ENCODE results near the gene IRF1. TPM values are rescaled to one million over a fixed set of nuclear protein-coding genes. Genes with fewer than 3 reads are reported as not detected.

IRF1 gene
- total RNA-seq, 1 experiment from 2014 or later = 4.8 TPM

DNA sequence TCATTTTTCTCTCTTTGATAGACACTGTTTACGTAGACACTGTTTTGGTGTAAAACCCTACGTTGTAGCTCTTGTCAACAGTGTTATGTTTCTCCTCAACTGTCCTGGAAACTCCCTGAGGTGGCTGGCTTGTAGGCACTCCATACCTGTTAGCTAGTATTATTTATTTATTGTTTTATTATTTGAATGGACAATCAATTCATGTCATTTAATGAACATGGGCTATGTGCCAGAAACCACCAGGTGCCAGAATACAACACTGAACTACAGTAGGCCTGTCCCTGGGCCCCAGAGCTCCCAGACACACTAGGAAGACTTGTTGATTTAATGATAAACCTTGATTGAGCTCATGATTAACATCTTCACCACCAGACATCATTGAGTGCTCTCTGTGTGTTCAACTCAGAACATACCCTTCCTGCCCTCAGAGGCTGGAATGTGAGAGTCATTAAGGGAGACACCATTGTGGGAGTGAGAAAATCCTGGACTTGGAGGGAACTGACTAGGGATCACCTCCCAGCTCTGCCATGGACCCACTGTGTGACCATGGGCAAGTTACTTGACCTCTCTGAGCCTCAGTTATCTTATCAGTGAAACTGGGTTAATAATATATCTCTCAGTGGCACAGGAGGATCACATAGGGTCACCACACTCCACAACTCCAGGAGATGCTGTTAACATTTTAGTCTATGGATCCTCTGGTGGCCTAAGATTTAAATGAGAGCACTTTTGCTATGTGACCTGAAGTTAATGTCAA lies 19.2 kb downstream of the IRF1 start:
- H3K27me3 ChIP-seq (ENCODE audit: low read length) = no peaks in the 10 kb centered on the region
- H3K4me1 ChIP-seq (ENCODE audit: low read length) = peaks cover 15% of the 10 kb centered on the region
- no peak overlapping the region for H3K9ac ChIP-seq (ENCODE audit: low read length)
- H4K20me1 ChIP-seq (ENCODE audit: insufficient read depth, low read depth, low read length) = no peaks in the 10 kb centered on the region
- H2AFZ ChIP-seq (ENCODE audit: low read length) = no peak overlapping the region
- H3K36me3 ChIP-seq (ENCODE audit: insufficient read depth, low read length) = no peaks in the 10 kb centered on the region
- H3K9me3 ChIP-seq (ENCODE audit: low read length) = no peaks in the 10 kb centered on the region
- H3K4me3 ChIP-seq (ENCODE audit: low read length) = no peak overlapping the region
- no peaks in the 10 kb centered on the region for H3K79me2 ChIP-seq (ENCODE audit: low read length)
- no peaks in the 10 kb centered on the region for H3K9me2 ChIP-seq (replicated peaks; ENCODE audit: insufficient read depth, low read length)
- no peak for DNase-seq
- H3K4me2 ChIP-seq (ENCODE audit: low read depth, low read length, poor library complexity, severe bottlenecking) = no peak overlapping the region
- no peak overlapping the region for H3K27ac ChIP-seq (ENCODE audit: low read length)

DNA sequence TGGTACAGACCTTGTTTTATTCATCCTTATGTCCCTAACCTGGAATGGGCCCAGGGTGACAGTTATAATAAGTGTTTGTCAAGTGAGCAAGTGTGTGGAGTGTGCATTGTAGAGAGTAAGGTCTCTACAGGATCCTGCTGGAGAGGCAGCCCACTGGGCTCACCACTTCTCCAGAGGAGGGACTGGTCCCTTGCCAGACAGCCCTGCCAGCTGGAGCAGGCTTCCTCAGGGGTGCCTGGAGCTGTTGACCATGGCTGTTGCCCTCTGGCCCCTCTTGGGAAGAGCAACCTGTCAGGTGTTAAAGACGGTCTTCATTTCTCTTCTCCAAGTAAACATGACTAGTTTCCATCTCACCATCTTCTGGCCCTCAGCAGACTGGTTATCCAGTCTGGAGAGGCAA lies 20.0 kb downstream of the IRF1 start:
- no peak overlapping the region for H3K27ac ChIP-seq (ENCODE audit: low read length)
- H2AFZ ChIP-seq (ENCODE audit: low read length) = no peak overlapping the region
- DNase-seq = no peak

DNA sequence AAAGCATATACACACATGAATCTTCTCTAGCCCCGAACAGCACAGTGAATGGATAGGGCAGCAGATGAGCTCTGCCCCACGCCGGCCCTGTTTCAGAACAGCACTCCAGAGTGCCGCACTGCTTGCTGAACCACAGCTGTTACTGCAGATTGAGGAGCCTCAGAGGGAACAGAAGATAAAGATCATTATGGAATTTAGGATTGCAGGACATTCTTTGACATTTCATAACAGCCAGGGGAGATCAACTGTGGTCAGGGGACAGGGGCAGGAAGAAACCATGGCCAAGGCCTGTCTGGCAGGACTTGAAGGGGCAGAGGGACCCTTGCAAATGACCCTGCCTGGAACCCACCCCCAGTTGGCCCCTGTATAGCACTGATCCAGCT lies 20.6 kb downstream of the IRF1 start:
- Histone ChIP-seq H3K4me3 (ENCODE audit: low read length) (no peak overlapping the region), H2AFZ (ENCODE audit: low read length) (no peak overlapping the region), H3K4me1 (ENCODE audit: low read length) (peaks cover 15% of the 10 kb centered on the region), H3K36me3 (ENCODE audit: insufficient read depth, low read length) (no peaks in the 10 kb centered on the region), H3K27ac (ENCODE audit: low read length) (no peak overlapping the region), H3K9me2 (replicated peaks; ENCODE audit: insufficient read depth, low read length) (no peaks in the 10 kb centered on the region), H3K9me3 (ENCODE audit: low read length) (no peaks in the 10 kb centered on the region), H3K79me2 (ENCODE audit: low read length) (no peaks in the 10 kb centered on the region), H3K4me2 (ENCODE audit: low read depth, low read length, poor library complexity, severe bottlenecking) (no peak overlapping the region), H3K9ac (ENCODE audit: low read length) (no peak overlapping the region), H4K20me1 (ENCODE audit: insufficient read depth, low read depth, low read length) (no peaks in the 10 kb centered on the region), H3K27me3 (ENCODE audit: low read length) (no peaks in the 10 kb centered on the region)
- DNase-seq = no peak

More for the DNA sequence above, 20.0 kb downstream of the IRF1 start:
- no peaks in the 10 kb centered on the region for H3K9me3 ChIP-seq (ENCODE audit: low read length)
- H3K9me2 ChIP-seq (replicated peaks; ENCODE audit: insufficient read depth, low read length) = no peaks in the 10 kb centered on the region
- no peaks in the 10 kb centered on the region for H3K36me3 ChIP-seq (ENCODE audit: insufficient read depth, low read length)
- H3K4me3 ChIP-seq (ENCODE audit: low read length) = no peak overlapping the region
- H3K4me2 ChIP-seq (ENCODE audit: low read depth, low read length, poor library complexity, severe bottlenecking) = no peak overlapping the region
- peaks cover 15% of the 10 kb centered on the region for H3K4me1 ChIP-seq (ENCODE audit: low read length)
- no peak overlapping the region for H3K9ac ChIP-seq (ENCODE audit: low read length)
- no peaks in the 10 kb centered on the region for H4K20me1 ChIP-seq (ENCODE audit: insufficient read depth, low read depth, low read length)
- no peaks in the 10 kb centered on the region for H3K79me2 ChIP-seq (ENCODE audit: low read length)
- H3K27me3 ChIP-seq (ENCODE audit: low read length) = no peaks in the 10 kb centered on the region

DNA sequence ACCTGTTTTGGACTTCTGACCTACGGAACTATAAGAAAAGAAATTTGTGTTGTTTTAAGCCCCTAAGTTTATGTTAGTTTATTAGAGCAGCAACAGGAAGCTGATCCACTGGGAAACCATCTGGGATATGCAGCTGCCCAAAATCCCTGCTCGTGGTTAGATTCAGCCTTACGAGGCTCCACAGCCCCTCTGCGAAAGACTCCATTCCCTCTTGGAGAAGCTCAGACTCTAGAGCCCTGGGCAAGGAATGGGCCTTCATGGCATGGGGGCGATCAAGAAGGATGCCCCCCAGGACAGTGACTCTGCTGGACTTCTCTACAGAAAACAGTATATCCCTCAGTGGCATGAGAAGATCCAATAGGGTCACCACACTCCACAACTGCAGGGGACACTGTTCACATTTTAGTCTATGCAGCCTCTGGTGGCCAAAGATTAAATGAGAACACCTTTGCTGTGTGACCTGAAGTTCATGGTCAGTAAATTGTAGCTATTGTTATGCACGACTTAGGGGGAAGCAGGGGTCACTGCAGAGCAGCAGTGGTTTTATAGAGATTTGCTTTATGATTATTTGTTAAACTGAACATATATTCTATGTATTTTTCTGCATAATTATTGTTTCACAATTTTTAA lies 21.1 kb downstream of the IRF1 start:
- Histone ChIP-seq H3K27ac (ENCODE audit: low read length) (no peak overlapping the region), H2AFZ (ENCODE audit: low read length) (no peak overlapping the region), H3K27me3 (ENCODE audit: low read length) (no peaks in the 10 kb centered on the region), H3K4me2 (ENCODE audit: low read depth, low read length, poor library complexity, severe bottlenecking) (no peak overlapping the region), H3K79me2 (ENCODE audit: low read length) (no peaks in the 10 kb centered on the region), H3K9me3 (ENCODE audit: low read length) (no peaks in the 10 kb centered on the region), H3K4me1 (ENCODE audit: low read length) (peaks cover 11% of the 10 kb centered on the region), H4K20me1 (ENCODE audit: insufficient read depth, low read depth, low read length) (no peaks in the 10 kb centered on the region), H3K9ac (ENCODE audit: low read length) (no peak overlapping the region), H3K36me3 (ENCODE audit: insufficient read depth, low read length) (no peaks in the 10 kb centered on the region), H3K9me2 (replicated peaks; ENCODE audit: insufficient read depth, low read length) (no peaks in the 10 kb centered on the region), H3K4me3 (ENCODE audit: low read length) (no peak overlapping the region)
- DNase-seq = no peak

DNA sequence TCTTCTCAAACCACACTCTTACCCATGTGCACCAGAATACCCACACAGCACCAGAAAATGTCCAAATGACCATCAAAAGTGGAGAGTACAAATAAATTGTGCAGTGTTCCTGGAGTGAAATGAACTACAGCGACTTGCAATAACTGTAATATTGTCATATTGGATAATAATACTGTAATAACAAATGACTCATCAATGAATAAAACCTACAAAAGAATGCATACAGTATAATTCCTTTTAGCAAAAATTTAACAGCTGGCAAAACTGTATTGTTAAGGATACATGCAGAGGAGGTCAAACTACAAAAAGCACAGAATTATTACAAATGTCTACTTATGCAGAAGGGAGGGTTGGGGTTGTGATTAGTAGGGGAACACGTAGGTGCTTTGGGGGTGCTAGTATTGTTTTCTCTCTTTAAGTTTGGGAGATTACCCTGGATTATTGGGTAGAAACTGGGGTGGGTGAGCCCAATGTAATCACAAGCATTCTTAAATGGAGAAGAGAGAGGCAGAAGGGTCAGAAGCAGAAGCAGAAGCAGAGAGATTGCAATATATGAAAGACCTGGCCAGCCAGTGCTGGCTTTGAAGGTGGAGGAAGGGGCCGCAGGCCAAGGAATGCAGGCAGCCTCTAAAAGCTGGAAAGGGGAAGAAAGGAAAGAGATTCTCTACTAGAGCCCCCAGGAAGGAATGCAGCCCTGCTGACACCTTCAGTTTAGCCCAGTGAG lies 21.8 kb downstream of the IRF1 start:
- no peak overlapping the region for H3K4me2 ChIP-seq (ENCODE audit: low read depth, low read length, poor library complexity, severe bottlenecking)
- no peaks in the 10 kb centered on the region for H3K9me3 ChIP-seq (ENCODE audit: low read length)
- H3K9me2 ChIP-seq (replicated peaks; ENCODE audit: insufficient read depth, low read length) = no peaks in the 10 kb centered on the region
- DNase-seq = no peak
- no peaks in the 10 kb centered on the region for H3K27me3 ChIP-seq (ENCODE audit: low read length)
- H3K79me2 ChIP-seq (ENCODE audit: low read length) = no peaks in the 10 kb centered on the region
- peaks cover 12% of the 10 kb centered on the region for H3K4me1 ChIP-seq (ENCODE audit: low read length)
- H3K27ac ChIP-seq (ENCODE audit: low read length) = no peak overlapping the region
- H3K9ac ChIP-seq (ENCODE audit: low read length) = no peak overlapping the region
- H2AFZ ChIP-seq (ENCODE audit: low read length) = no peak overlapping the region
- no peaks in the 10 kb centered on the region for H4K20me1 ChIP-seq (ENCODE audit: insufficient read depth, low read depth, low read length)
- H3K4me3 ChIP-seq (ENCODE audit: low read length) = no peak overlapping the region
- H3K36me3 ChIP-seq (ENCODE audit: insufficient read depth, low read length) = no peaks in the 10 kb centered on the region

DNA sequence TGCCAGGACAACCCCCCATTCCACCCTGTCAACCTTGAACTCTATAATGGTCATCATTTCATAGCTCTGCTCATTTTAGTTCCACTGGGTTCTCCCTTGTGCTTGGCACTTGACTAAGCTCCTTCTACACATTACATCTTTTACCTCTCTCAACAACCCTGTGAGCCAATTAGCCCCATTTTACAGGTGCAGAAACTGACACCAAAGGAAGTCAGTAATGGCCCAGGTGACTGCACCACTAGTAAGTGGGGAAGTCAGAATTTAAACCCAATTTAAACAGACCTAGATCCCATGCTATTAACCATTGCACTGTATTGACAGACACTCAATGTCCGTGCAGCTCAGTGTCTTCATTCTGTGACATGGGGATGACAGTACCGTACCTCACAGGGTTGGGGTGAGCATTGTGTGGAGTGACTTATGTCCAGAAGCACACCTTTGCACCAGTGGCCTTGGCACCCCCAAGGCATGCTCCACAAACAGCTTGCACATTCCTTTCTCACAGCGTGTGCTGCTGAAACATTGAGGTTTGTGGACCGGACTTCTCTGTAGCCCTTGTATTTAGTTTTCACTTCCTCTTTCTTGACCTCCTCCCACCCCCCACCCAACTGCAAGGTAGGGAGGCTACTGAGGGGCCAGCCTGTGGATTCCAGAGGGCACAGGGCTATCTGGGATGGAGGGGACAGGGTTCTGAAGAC lies 23.1 kb downstream of the IRF1 start:
- H3K4me1 ChIP-seq (ENCODE audit: low read length) = peaks cover 12% of the 10 kb centered on the region
- H3K9ac ChIP-seq (ENCODE audit: low read length) = no peak overlapping the region
- no peak overlapping the region for H2AFZ ChIP-seq (ENCODE audit: low read length)
- no peaks in the 10 kb centered on the region for H3K79me2 ChIP-seq (ENCODE audit: low read length)
- no peaks in the 10 kb centered on the region for H3K36me3 ChIP-seq (ENCODE audit: insufficient read depth, low read length)
- H3K4me2 ChIP-seq (ENCODE audit: low read depth, low read length, poor library complexity, severe bottlenecking) = no peak overlapping the region
- no peaks in the 10 kb centered on the region for H3K9me2 ChIP-seq (replicated peaks; ENCODE audit: insufficient read depth, low read length)
- no peaks in the 10 kb centered on the region for H3K9me3 ChIP-seq (ENCODE audit: low read length)
- DNase-seq = no peak
- no peak overlapping the region for H3K4me3 ChIP-seq (ENCODE audit: low read length)
- H3K27me3 ChIP-seq (ENCODE audit: low read length) = no peaks in the 10 kb centered on the region
- no peak overlapping the region for H3K27ac ChIP-seq (ENCODE audit: low read length)
- no peaks in the 10 kb centered on the region for H4K20me1 ChIP-seq (ENCODE audit: insufficient read depth, low read depth, low read length)

DNA sequence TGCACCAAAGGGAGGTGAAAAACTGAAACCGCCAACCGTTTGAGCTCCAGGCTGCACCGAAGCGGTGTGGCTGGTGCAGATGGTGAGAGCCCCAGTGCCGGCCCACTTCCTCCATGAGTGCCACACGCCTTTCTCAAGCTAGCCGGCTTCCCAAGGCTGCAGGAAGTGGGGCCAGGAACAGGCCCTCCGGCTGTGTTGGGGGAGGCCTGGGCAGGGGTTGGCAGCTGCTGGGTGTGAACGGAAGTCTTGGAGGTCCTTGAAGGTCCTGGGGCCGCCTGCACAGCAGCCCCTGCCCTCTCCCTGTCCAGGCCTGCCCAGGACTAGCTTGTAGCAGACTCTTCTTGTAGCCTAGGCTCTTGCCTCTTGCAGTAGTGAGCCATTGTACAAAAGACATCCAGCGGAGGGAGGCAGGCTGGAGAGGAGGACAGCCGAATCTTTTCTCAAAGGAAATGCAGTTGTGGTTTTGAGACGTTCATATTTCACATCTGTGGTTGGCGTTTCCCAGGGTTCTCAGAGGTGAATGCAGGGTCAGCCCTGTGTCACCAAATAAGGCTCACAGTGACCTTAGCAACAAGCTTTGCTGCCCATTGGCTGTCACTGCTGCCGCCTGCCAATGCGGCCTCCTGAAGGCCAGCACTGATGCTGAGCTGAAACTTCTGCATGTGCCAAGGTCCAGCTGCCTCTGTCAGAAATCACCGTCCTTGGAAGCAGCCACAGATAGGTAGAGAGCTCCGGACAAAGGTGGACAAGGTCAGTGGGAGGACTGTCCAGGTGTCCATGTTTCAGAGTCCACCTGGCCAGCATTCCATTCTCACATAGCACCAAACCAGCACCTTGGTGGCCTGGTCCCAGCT lies 23.9 kb downstream of the IRF1 start:
- H3K4me3 ChIP-seq (ENCODE audit: low read length) = no peak overlapping the region
- H3K36me3 ChIP-seq (ENCODE audit: insufficient read depth, low read length) = no peaks in the 10 kb centered on the region
- no peak for DNase-seq
- H4K20me1 ChIP-seq (ENCODE audit: insufficient read depth, low read depth, low read length) = no peaks in the 10 kb centered on the region
- H3K9me2 ChIP-seq (replicated peaks; ENCODE audit: insufficient read depth, low read length) = no peaks in the 10 kb centered on the region
- H3K9ac ChIP-seq (ENCODE audit: low read length) = no peak overlapping the region
- no peak overlapping the region for H3K4me2 ChIP-seq (ENCODE audit: low read depth, low read length, poor library complexity, severe bottlenecking)
- no peak overlapping the region for H3K27ac ChIP-seq (ENCODE audit: low read length)
- no peaks in the 10 kb centered on the region for H3K79me2 ChIP-seq (ENCODE audit: low read length)
- H3K4me1 ChIP-seq (ENCODE audit: low read length) = peaks cover 12% of the 10 kb centered on the region
- H3K27me3 ChIP-seq (ENCODE audit: low read length) = no peaks in the 10 kb centered on the region
- H3K9me3 ChIP-seq (ENCODE audit: low read length) = no peaks in the 10 kb centered on the region
- no peak overlapping the region for H2AFZ ChIP-seq (ENCODE audit: low read length)
